NT2/D1 (cell line): ENCODE measurements around the gene ARHGEF26.

Experiments
- DNase-seq: peaks from one replicate; pipeline ENCODE4 v3.0.0-alpha.2; 2011; ENCODE audit warnings: low read depth, low spot score
- H3K27me3 ChIP-seq: 2 replicates; pipeline ENCODE4 v1.6.0; 2011; ENCODE audit warnings: mild to moderate bottlenecking; ENCODE audit not compliant: insufficient read length, insufficient read depth
- H3K36me3 ChIP-seq: 2 replicates; pipeline ENCODE4 v1.6.1; 2011; ENCODE audit warnings: mild to moderate bottlenecking, low read length, mixed read lengths; ENCODE audit not compliant: insufficient read depth, insufficient read length
- H3K4me1 ChIP-seq: 2 replicates; pipeline ENCODE4 v1.5.1; 2011; ENCODE audit not compliant: insufficient read depth, insufficient read length
- H3K4me3 ChIP-seq: 2 replicates; pipeline ENCODE4 v1.5.1; 2011; ENCODE audit warnings: low read depth; ENCODE audit not compliant: insufficient read length
- H3K9ac ChIP-seq: 2 replicates; pipeline ENCODE4 v1.6.0; 2011; ENCODE audit warnings: low read depth; ENCODE audit not compliant: insufficient read length
- H3K9me3 ChIP-seq: 2 replicates; pipeline ENCODE4 v1.5.1; 2011; ENCODE audit warnings: mild to moderate bottlenecking, low read length; ENCODE audit not compliant: insufficient read depth
- SUZ12 ChIP-seq: IDR thresholded peaks from 2 replicates; pipeline ENCODE4 v1.6.1; 2011; ENCODE audit not compliant: insufficient read length, insufficient read depth; ENCODE audit errors: extremely low read depth
- YY1 ChIP-seq: IDR thresholded peaks from 2 replicates; pipeline ENCODE4 v1.6.1; 2011; ENCODE audit not compliant: insufficient read length, insufficient read depth
- ZNF274 ChIP-seq: IDR thresholded peaks from 2 replicates; pipeline ENCODE4 v1.6.1; 2011; ENCODE audit warnings: mild to moderate bottlenecking, low read depth, low read length

ARHGEF26 gene

GRCh38 chr3:154240235-154240634 is 119.0 kb downstream of the ARHGEF26 start:
- no peaks in the 10 kb centered on the region for H3K36me3 ChIP-seq
- H3K4me3 ChIP-seq: no peak overlapping the region
- no peak overlapping the region for H3K9ac ChIP-seq
- no peaks in the 10 kb centered on the region for H3K4me1 ChIP-seq
- no peak for DNase-seq
- H3K27me3 ChIP-seq: no peaks in the 10 kb centered on the region
- TF ChIP-seq ZNF274 (no peak), SUZ12 (no peak), YY1 (no peak)
- H3K9me3 ChIP-seq: no peaks in the 10 kb centered on the region

DNA sequence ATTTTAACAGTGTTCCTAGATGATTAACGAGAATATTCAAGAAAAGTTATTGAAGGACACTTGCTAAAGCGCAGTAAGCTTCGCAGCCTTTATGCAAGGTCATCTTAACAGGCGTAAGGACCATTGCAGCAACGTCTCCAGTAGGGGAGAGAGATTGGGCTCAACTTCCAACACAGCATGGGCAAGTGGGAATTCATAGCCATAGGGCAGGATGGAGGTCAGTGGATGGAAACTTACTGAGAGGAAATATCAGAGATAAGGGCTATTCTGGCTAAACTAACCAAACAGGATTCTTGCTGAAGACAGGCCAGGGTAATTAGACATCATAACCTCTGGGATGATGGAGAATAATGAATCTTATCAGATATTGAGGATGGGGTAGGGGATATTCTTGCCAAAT is 120.3 kb downstream of the ARHGEF26 start:
- Histone ChIP-seq H3K4me3 (no peak overlapping the region), H3K36me3 (no peaks in the 10 kb centered on the region), H3K4me1 (no peaks in the 10 kb centered on the region), H3K9ac (no peak overlapping the region), H3K27me3 (no peaks in the 10 kb centered on the region), H3K9me3 (no peaks in the 10 kb centered on the region)
- TF ChIP-seq YY1 (no peak), SUZ12 (no peak), ZNF274 (no peak)
- no peak for DNase-seq

DNA sequence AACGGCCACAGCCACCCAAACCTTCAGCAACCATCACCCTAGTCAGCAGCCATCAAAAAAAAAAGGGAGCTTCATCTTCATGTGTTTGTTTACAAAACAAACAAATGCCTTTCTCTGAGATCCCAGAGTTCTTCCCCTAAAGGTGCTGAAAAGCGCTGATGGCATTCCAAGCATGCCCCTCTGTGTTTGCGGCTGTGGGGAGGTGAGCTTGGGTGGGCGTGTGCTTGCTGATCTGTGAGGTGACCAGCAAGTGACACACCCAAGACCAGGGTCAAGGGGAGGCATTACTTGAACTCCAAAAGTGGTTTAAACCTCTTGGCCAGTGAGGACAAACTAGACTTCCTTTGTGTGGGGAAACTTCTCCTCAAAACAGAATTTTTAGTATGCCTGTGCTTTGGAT is 121.6 kb downstream of the ARHGEF26 start:
- Histone ChIP-seq H3K4me1 (no peaks in the 10 kb centered on the region), H3K36me3 (no peaks in the 10 kb centered on the region), H3K27me3 (no peaks in the 10 kb centered on the region), H3K9me3 (no peaks in the 10 kb centered on the region), H3K4me3 (no peak overlapping the region), H3K9ac (no peak overlapping the region)
- TF ChIP-seq YY1 (no peak), SUZ12 (no peak), ZNF274 (no peak)
- peak; percentile 40 for DNase-seq

DNA sequence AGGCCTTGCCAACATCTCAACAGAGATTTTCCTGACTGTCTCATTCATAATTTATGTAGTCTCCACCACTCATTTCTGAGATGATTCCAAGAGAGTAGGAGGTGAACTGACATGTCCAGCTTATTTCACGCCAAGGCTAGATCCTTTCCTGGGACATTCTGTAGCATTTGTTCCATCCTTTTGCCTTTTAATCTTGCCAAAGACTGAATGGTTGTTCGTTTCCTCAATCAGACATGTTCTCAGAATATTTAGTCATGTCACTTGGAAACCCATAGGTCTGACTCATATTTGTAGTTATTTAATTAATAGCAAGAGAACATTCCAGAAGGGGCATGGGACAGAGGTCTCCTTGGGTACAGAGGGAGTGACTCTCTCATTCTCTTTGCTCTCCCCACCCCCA is 122.2 kb downstream of the ARHGEF26 start:
- DNase-seq: no peak
- Histone ChIP-seq H3K36me3 (no peaks in the 10 kb centered on the region), H3K4me1 (no peaks in the 10 kb centered on the region), H3K27me3 (no peaks in the 10 kb centered on the region), H3K4me3 (no peak overlapping the region), H3K9me3 (no peaks in the 10 kb centered on the region), H3K9ac (no peak overlapping the region)
- no peak for TF ChIP-seq ZNF274
- no peak for TF ChIP-seq SUZ12
- TF ChIP-seq YY1: no peak

GRCh38 chr3:154244644-154245043 is 123.5 kb downstream of the ARHGEF26 start:
- Histone ChIP-seq H3K9me3 (no peaks in the 10 kb centered on the region), H3K4me1 (no peaks in the 10 kb centered on the region), H3K36me3 (peaks cover 3% of the 10 kb centered on the region), H3K9ac (no peak overlapping the region), H3K4me3 (no peak overlapping the region), H3K27me3 (no peaks in the 10 kb centered on the region)
- no peak for DNase-seq
- TF ChIP-seq ZNF274 (no peak), SUZ12 (no peak), YY1 (no peak)

DNA sequence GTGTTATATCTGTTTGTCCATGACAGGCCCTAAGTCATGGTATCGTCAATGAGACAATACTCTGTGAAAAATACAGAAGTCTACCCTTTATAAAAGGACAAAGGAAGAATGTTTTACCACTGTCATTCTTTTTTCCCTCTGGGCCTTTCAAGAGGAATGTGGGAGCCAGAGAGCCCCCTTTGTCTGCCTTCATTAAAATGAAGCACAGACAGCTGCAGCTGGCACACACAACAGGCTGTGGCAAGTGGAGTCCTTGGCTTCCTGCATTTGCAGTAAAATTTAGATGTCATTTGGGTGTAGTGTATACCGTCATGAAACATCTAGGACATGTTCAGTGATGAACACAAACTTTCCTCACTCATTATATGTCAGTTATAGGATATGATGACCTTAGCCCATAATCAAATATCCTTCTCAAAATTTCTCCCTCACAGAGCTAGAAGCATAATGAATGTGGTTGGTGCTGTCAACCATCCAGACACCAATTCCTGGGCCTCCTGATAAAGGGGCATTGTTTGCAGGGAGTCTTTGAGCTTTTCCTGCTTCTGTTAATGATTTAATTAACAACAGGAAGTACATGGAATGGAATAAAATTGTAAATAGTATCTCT is 126.7 kb downstream of the ARHGEF26 start:
- Histone ChIP-seq H3K4me3 (no peak overlapping the region), H3K9me3 (no peaks in the 10 kb centered on the region), H3K27me3 (no peaks in the 10 kb centered on the region), H3K9ac (no peak overlapping the region), H3K36me3 (peaks cover 6% of the 10 kb centered on the region), H3K4me1 (peaks cover 2% of the 10 kb centered on the region)
- no peak for TF ChIP-seq YY1
- no peak for TF ChIP-seq SUZ12
- TF ChIP-seq ZNF274: no peak
- peak; percentile 15 for DNase-seq

GRCh38 chr3:154250291-154250690 is 129.1 kb downstream of the ARHGEF26 start:
- Histone ChIP-seq H3K27me3 (no peaks in the 10 kb centered on the region), H3K36me3 (peaks cover 18% of the 10 kb centered on the region), H3K9ac (no peak overlapping the region), H3K4me3 (no peak overlapping the region), H3K4me1 (peaks cover 2% of the 10 kb centered on the region), H3K9me3 (no peaks in the 10 kb centered on the region)
- TF ChIP-seq SUZ12 (no peak), YY1 (no peak), ZNF274 (no peak)
- DNase-seq: no peak

GRCh38 chr3:154251610-154252009 is 130.4 kb downstream of the ARHGEF26 start:
- H3K27me3 ChIP-seq: no peaks in the 10 kb centered on the region
- H3K36me3 ChIP-seq: peaks cover 23% of the 10 kb centered on the region
- H3K9ac ChIP-seq: no peak overlapping the region
- no peaks in the 10 kb centered on the region for H3K9me3 ChIP-seq
- H3K4me1 ChIP-seq: peaks cover 2% of the 10 kb centered on the region
- DNase-seq: no peak
- no peak for TF ChIP-seq ZNF274
- no peak for TF ChIP-seq YY1
- TF ChIP-seq SUZ12: no peak
- H3K4me3 ChIP-seq: no peak overlapping the region
